Neuronal stem cell (in vitro differentiated cells): Measurements from ENCODE around the gene SMARCD2. TPM values are rescaled to one million over a fixed set of nuclear protein-coding genes. Genes with fewer than 3 reads are reported as not detected.
"Not testable (repeated sequence)": the region's sequence is repeated elsewhere in the genome, so short reads cannot be mapped to it uniquely, and the experiment has no call there.

Experiments used
- DNase-seq: peaks from one replicate; pipeline ENCODE4 v3.0.0-alpha.2; 2013; ENCODE audit warnings: low spot score
- H2AFZ ChIP-seq: one replicate; pipeline ENCODE4 v1.6.1; 2013; ENCODE audit warnings: mild to moderate bottlenecking, low read length, inconsistent platforms
- H2AK5ac ChIP-seq: 2 replicates; pipeline ENCODE4 v1.6.1; 2013; ENCODE audit warnings: low read depth, mild to moderate bottlenecking, inconsistent platforms, low read length, moderate library complexity, mixed read lengths
- H2BK120ac ChIP-seq: 2 replicates; pipeline ENCODE4 v1.6.1; 2013; ENCODE audit warnings: low read depth, mild to moderate bottlenecking, inconsistent platforms, low read length, moderate library complexity, mixed read lengths
- H2BK12ac ChIP-seq: one replicate; pipeline ENCODE4 v1.6.1; 2013; ENCODE audit warnings: low read length, inconsistent platforms
- H2BK15ac ChIP-seq: 2 replicates; pipeline ENCODE4 v1.6.1; 2013; ENCODE audit warnings: mild to moderate bottlenecking, low read length, inconsistent platforms, mixed read lengths
- H2BK5ac ChIP-seq: one replicate; pipeline ENCODE4 v1.6.1; 2013; ENCODE audit warnings: inconsistent platforms, mild to moderate bottlenecking, low read length, moderate library complexity
- H3K14ac ChIP-seq: one replicate; pipeline ENCODE4 v1.6.1; 2013; ENCODE audit warnings: low read length, inconsistent platforms
- H3K18ac ChIP-seq: 2 replicates; pipeline ENCODE4 v1.6.1; 2013; ENCODE audit warnings: low read length, inconsistent platforms
- H3K23ac ChIP-seq: 2 replicates; pipeline ENCODE4 v1.6.1; 2013; ENCODE audit warnings: low read depth, mild to moderate bottlenecking, mixed read lengths, low read length, inconsistent platforms; ENCODE audit not compliant: poor library complexity
- H3K27ac ChIP-seq: replicated peaks from 3 replicates; pipeline ENCODE4 v1.5.1; 2013; ENCODE audit warnings: low read length, inconsistent platforms
- H3K27me3 ChIP-seq, 3 experiments: 2 replicates each; pipeline ENCODE4 v1.6.1; 2013; ENCODE audit warnings: low read length in 3 of 3, mild to moderate bottlenecking in 2 of 3, inconsistent platforms in 1 of 3, low read depth in 1 of 3, mixed read lengths in 1 of 3, moderate library complexity in 1 of 3; ENCODE audit not compliant: control insufficient read depth in 3 of 3, insufficient read depth in 3 of 3
- H3K36me3 ChIP-seq, 2 donors: replicated peaks in 1 of 2; 2 replicates each; pipeline ENCODE4 v1.6.1; 2013; ENCODE audit warnings: low read length in 2 of 2; ENCODE audit not compliant: control insufficient read depth in 2 of 2, insufficient read depth in 2 of 2
- H3K4ac ChIP-seq: 2 replicates; pipeline ENCODE4 v1.6.1; 2013; ENCODE audit warnings: inconsistent platforms, mild to moderate bottlenecking, low read length, moderate library complexity
- H3K4me1 ChIP-seq, 2 donors: 1 replicate in 1 of 2; 2 replicates in 1 of 2; pipeline ENCODE4 v1.6.1; 2013; ENCODE audit warnings: low read length in 2 of 2, low read depth in 1 of 2; ENCODE audit not compliant: control insufficient read depth in 2 of 2, insufficient read depth in 1 of 2
- H3K4me2 ChIP-seq: one replicate; pipeline ENCODE4 v1.6.1; 2013; ENCODE audit warnings: mild to moderate bottlenecking, low read length, inconsistent platforms; ENCODE audit not compliant: insufficient read depth, poor library complexity, severe bottlenecking
- H3K4me3 ChIP-seq, 2 donors: 2 replicates each; pipeline ENCODE4 v1.5.1; 2013; ENCODE audit warnings: low read length in 2 of 2, mild to moderate bottlenecking in 2 of 2, inconsistent platforms in 1 of 2, moderate library complexity in 1 of 2
- H3K79me1 ChIP-seq: one replicate; pipeline ENCODE4 v1.6.1; 2013; ENCODE audit warnings: low read depth, mild to moderate bottlenecking, inconsistent platforms, low read length, moderate library complexity
- H3K9ac ChIP-seq: one replicate; pipeline ENCODE4 v1.6.1; 2013; ENCODE audit warnings: mild to moderate bottlenecking, low read depth, low read length, inconsistent platforms; ENCODE audit not compliant: poor library complexity
- H3K9me3 ChIP-seq, 2 donors: replicated peaks in 1 of 2; 2 replicates each; pipeline versions ENCODE3 to v1.6.1; 2013; ENCODE audit warnings: low read length in 2 of 2, mild to moderate bottlenecking in 2 of 2, inconsistent platforms in 1 of 2, low read depth in 1 of 2, mixed read lengths in 1 of 2, moderate library complexity in 1 of 2; ENCODE audit not compliant: control insufficient read depth in 2 of 2, insufficient read depth in 1 of 2
- H4K8ac ChIP-seq: one replicate; pipeline ENCODE4 v1.6.1; 2013; ENCODE audit warnings: low read depth, mild to moderate bottlenecking, inconsistent platforms, low read length, moderate library complexity
- H4K91ac ChIP-seq: one replicate; pipeline ENCODE4 v1.6.1; 2013; ENCODE audit warnings: low read length, low read depth, mild to moderate bottlenecking, inconsistent platforms; ENCODE audit not compliant: poor library complexity
- WGBS, 2 donors: extraction: QIAGEN DNeasy Blood & Tissue Kit; methylation state at CpG; one replicate each; pipeline ENCODE4 v1.1.7; 2013; ENCODE audit warnings: missing lambda C conversion rate in 2 of 2, mixed read lengths in 1 of 2; ENCODE audit not compliant: insufficient read length in 2 of 2, insufficient replicate concordance in 1 of 2; ENCODE audit errors: extremely low coverage in 2 of 2; 5-methylcytosine and 5-hydroxymethylcytosine counted together
- polyA plus RNA-seq, 2 experiments: library from polyadenylated mRNA; stranded (reverse); fragments of 200-250 nt; gene quantifications; one replicate each; pipeline ENCODE4 v1.2.3, GENCODE V29; 2013

SMARCD2 gene
- 29.1 TPM for polyA plus RNA-seq (2013, experiment 1 of 2)
- 28.5 TPM for polyA plus RNA-seq (2013, experiment 2 of 2)

GRCh38 chr17:63842540-63843386 lies at the start of gene SMARCD2:
Gene SMARCD2, minus strand, starts transcription at chr17:63842685. Its CDS starts 11 bp downstream, at chr17:63842674.
- peaks cover 11 to 13% of the 10 kb centered on the region in 2 donors for H3K4me1 ChIP-seq
- peak within 1 kb of the TSS; percentile 79 for H2BK5ac ChIP-seq
- peaks cover 6% of the 10 kb centered on the region for H3K79me1 ChIP-seq
- H4K8ac ChIP-seq = no peak within 1 kb of the TSS
- peaks cover 0 to 5% of the 10 kb centered on the region in 2 donors for H3K36me3 ChIP-seq
- H3K14ac ChIP-seq = peak within 1 kb of the TSS; percentile 94
- H3K4me2 ChIP-seq = peak within 1 kb of the TSS; percentile 72
- peak within 1 kb of the TSS; percentile 61 to 89 for H3K4me3 ChIP-seq
- H3K4ac ChIP-seq = no peak within 1 kb of the TSS
- peak within 1 kb of the TSS; percentile 95 for H2AFZ ChIP-seq
- H3K27ac ChIP-seq = peak within 1 kb of the TSS; percentile 86
- peak; percentile 99 for DNase-seq
- no peak within 1 kb of the TSS for H2BK15ac ChIP-seq
- H2BK12ac ChIP-seq = no peak within 1 kb of the TSS
- H3K9me3 ChIP-seq = peaks cover 0 to under 1% of the 10 kb centered on the region in 2 donors
- peak within 1 kb of the TSS; percentile 28 for H3K23ac ChIP-seq
- H3K9ac ChIP-seq = peak within 1 kb of the TSS; percentile 92
- no CpG with 5 or more reads among the region's 92 CpGs for WGBS, 2 donors
- no peak within 1 kb of the TSS for H2BK120ac ChIP-seq
- H4K91ac ChIP-seq = no peak within 1 kb of the TSS
- H3K27me3 ChIP-seq = no peaks in the 10 kb centered on the region
- H2AK5ac ChIP-seq = no peak within 1 kb of the TSS
- peak within 1 kb of the TSS; percentile 97 for H3K18ac ChIP-seq

GRCh38 chr17:63889026-63889848 lies 46.8 kb upstream of the SMARCD2 start:
- H3K23ac ChIP-seq, H3K4me1 ChIP-seq, DNase-seq, H3K9ac ChIP-seq, H2BK5ac ChIP-seq, H2BK15ac ChIP-seq, H3K27me3 ChIP-seq, H4K91ac ChIP-seq, H2BK120ac ChIP-seq, H4K8ac ChIP-seq, H2AK5ac ChIP-seq, H3K4ac ChIP-seq, H3K9me3 ChIP-seq, H3K36me3 ChIP-seq, H3K4me3 ChIP-seq, H3K14ac ChIP-seq, H2AFZ ChIP-seq, H3K27ac ChIP-seq, H3K79me1 ChIP-seq, H2BK12ac ChIP-seq, H3K18ac ChIP-seq, H3K4me2 ChIP-seq: not testable (repeated sequence)
- WGBS, 2 donors = no CpG with 5 or more reads among the region's 13 CpGs

- H2BK120ac ChIP-seq, H4K91ac ChIP-seq, H3K36me3 ChIP-seq, H4K8ac ChIP-seq, H3K9ac ChIP-seq, H3K4me3 ChIP-seq, H3K27me3 ChIP-seq, H3K4me2 ChIP-seq, H2BK5ac ChIP-seq, H2AFZ ChIP-seq, H3K23ac ChIP-seq, H3K14ac ChIP-seq, H2AK5ac ChIP-seq, H3K9me3 ChIP-seq, H2BK15ac ChIP-seq, H3K27ac ChIP-seq, H3K4me1 ChIP-seq, H3K18ac ChIP-seq, DNase-seq, H3K4ac ChIP-seq, H2BK12ac ChIP-seq, H3K79me1 ChIP-seq: not testable (repeated sequence)
- WGBS, 2 donors = no CpG with 5 or more reads among the region's 11 CpGs
Measured at GRCh38 chr17:63885119-63885518, 42.6 kb upstream of the SMARCD2 start.

- H3K23ac ChIP-seq = peak overlapping the region; percentile 43
- H2BK12ac ChIP-seq, H2AK5ac ChIP-seq, H3K4me1 ChIP-seq, H3K36me3 ChIP-seq, H3K18ac ChIP-seq, H4K91ac ChIP-seq, H3K79me1 ChIP-seq, H2AFZ ChIP-seq, H3K4me3 ChIP-seq, H3K4me2 ChIP-seq, H2BK120ac ChIP-seq, H2BK15ac ChIP-seq, H4K8ac ChIP-seq, H3K9ac ChIP-seq, H2BK5ac ChIP-seq, H3K27me3 ChIP-seq, H3K14ac ChIP-seq, H3K27ac ChIP-seq, DNase-seq, H3K9me3 ChIP-seq, H3K4ac ChIP-seq: not testable (repeated sequence)
- no CpG with 5 or more reads among the region's 9 CpGs for WGBS, 2 donors
Measured at GRCh38 chr17:63882626-63883126, 40.2 kb upstream of the SMARCD2 start.
